Ectodermal cell (in vitro differentiated cells): ENCODE results near the gene RNF149. TPM values are rescaled to one million over a fixed set of nuclear protein-coding genes. Genes with fewer than 3 reads are reported as not detected.
"Not testable (repeated sequence)": the region's sequence is repeated elsewhere in the genome, so short reads cannot be mapped to it uniquely, and the experiment has no call there.

Experiments used
- H3K27ac ChIP-seq: 2 replicates; pipeline ENCODE4 v1.7.0; 2013; ENCODE audit warnings: mild to moderate bottlenecking, low read depth, low read length; ENCODE audit not compliant: insufficient read depth, poor library complexity, severe bottlenecking
- H3K27me3 ChIP-seq: 2 replicates; pipeline ENCODE4 v1.7.0; 2013; ENCODE audit warnings: mild to moderate bottlenecking, low read length; ENCODE audit not compliant: insufficient read depth, control insufficient read depth, poor library complexity, severe bottlenecking
- H3K36me3 ChIP-seq: one replicate; pipeline ENCODE4 v1.7.0; 2013; ENCODE audit warnings: low read length; ENCODE audit not compliant: control insufficient read depth, insufficient read depth
- H3K4me1 ChIP-seq: one replicate; pipeline ENCODE4 v1.7.0; 2013; ENCODE audit warnings: low read length; ENCODE audit not compliant: control insufficient read depth, insufficient read depth
- H3K4me3 ChIP-seq: 2 replicates; pipeline ENCODE4 v1.7.0; 2013; ENCODE audit warnings: low read depth, low read length, control low read depth; ENCODE audit not compliant: insufficient read depth
- H3K9me3 ChIP-seq: 2 replicates; pipeline ENCODE4 v1.7.0; 2013; ENCODE audit warnings: mild to moderate bottlenecking, low read length, moderate library complexity; ENCODE audit not compliant: control insufficient read depth
- WGBS, 2 experiments: methylation state at CpG; one replicate each; pipeline ENCODE4 v1.1.7; 2013; ENCODE audit warnings: missing lambda C conversion rate in 2 of 2; 5-methylcytosine and 5-hydroxymethylcytosine counted together
- polyA plus RNA-seq, 4 experiments: library from polyadenylated mRNA; stranded (reverse); fragments of 50-300 nt; gene quantifications; one replicate each; pipeline ENCODE4 v1.2.3, GENCODE V29; 2013

The RNF149 gene, protein sequence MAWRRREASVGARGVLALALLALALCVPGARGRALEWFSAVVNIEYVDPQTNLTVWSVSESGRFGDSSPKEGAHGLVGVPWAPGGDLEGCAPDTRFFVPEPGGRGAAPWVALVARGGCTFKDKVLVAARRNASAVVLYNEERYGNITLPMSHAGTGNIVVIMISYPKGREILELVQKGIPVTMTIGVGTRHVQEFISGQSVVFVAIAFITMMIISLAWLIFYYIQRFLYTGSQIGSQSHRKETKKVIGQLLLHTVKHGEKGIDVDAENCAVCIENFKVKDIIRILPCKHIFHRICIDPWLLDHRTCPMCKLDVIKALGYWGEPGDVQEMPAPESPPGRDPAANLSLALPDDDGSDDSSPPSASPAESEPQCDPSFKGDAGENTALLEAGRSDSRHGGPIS
- polyA plus RNA-seq (2013, experiment 1 of 4): 23.9 TPM
- polyA plus RNA-seq (2013, experiment 2 of 4): 26.6 TPM
- polyA plus RNA-seq (2013, experiment 3 of 4): 28.2 TPM
- polyA plus RNA-seq (2013, experiment 4 of 4): 24.9 TPM

DNA sequence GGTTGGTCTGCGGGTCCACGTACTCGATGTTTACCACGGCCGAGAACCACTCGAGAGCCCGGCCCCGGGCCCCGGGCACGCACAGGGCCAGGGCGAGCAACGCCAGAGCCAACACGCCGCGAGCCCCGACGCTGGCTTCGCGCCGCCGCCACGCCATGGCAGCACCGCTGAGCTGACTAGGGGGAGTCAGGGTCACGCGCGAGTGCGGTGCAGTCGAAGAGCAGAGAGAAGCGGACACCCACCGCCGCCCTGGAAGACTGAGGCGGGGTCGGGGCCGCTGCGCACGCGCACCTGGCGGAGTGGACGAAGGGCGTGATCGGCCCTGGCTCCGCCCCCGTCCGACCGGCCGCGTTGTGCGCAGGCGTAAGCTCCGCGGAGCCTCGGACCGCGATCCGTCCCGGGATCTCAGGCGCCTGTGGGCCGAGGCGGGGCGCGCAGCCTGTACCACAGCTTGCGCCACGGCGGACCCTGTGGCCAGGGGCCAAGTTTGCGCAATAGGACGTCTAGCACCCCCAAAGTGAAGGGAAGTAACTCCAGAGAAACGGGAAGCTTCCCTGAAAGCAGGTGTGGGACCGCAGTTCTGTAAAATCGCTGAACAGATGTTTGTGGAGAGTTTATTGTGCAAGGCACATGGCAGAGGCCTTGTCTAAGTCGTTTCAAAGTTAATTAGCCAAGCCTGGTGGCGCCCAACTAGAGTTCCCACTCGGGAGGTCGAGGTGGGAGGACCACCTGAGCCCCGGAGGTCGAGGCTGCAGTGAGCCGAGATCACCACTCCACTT is at the start of gene RNF149:
Gene RNF149 (minus strand): TSS at position 270 of the 779 bp plus-strand sequence. CDS start 113 bp downstream, at position 157.
- H3K27me3 ChIP-seq: peaks cover 12% of the 10 kb centered on the region
- H3K4me3 ChIP-seq: peak within 1 kb of the TSS; percentile 85
- H3K4me1 ChIP-seq: no peaks in the 10 kb centered on the region
- no peaks in the 10 kb centered on the region for H3K9me3 ChIP-seq
- no peak within 1 kb of the TSS for H3K27ac ChIP-seq
- no peaks in the 10 kb centered on the region for H3K36me3 ChIP-seq
- 9 to 10% methylated on average over 76 of the region's 76 CpGs for WGBS, 2 experiments

DNA sequence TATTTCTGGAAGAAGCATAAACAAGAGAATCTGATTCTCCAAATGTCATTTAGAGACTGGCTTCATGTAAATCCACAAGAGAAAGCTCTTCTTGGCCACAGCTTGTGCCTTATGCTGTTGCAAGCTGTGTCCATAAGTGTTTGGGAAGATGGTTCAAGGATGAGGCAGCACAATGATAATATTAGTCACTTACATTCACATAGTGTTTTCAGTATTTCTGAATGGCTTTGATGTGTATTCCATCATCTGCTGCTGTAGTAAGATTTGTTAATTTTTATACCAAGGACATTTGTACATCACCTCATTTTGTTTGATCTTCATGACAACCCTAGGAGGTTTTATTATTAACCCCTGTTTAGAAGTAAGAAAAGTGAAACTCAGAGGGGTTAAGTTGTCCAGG is 48.9 kb upstream of the RNF149 start:
- Histone ChIP-seq H3K4me1 (peaks cover 6% of the 10 kb centered on the region), H3K27ac (no peak overlapping the region), H3K36me3 (no peaks in the 10 kb centered on the region), H3K27me3 (no peaks in the 10 kb centered on the region), H3K9me3 (no peaks in the 10 kb centered on the region), H3K4me3 (no peak overlapping the region)

DNA sequence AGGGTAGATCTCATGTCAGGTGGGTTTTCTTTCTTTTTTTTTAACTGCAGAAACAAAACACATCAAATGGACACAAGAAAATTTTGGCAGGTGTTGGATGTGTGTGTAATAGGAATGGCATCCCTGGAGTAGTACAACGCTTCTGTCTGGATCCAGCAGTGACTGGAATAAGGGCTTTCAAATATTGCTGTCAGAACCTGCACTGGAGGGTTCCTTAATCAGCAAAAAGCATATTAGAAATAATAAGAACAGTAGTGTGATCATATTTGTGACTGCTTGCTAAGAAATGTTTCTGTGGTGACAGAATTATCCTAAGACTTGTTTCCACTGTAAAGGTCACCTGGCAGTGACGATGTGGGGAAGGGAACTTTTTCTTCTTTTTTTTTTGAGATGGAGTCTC is 48.0 kb upstream of the RNF149 start:
- Histone ChIP-seq H3K27ac (no peak overlapping the region), H3K27me3 (no peaks in the 10 kb centered on the region), H3K36me3 (no peaks in the 10 kb centered on the region), H3K4me1 (no peaks in the 10 kb centered on the region), H3K9me3 (no peaks in the 10 kb centered on the region), H3K4me3 (no peak overlapping the region)
- 88 to 95% methylated on average over 2 of the region's 2 CpGs for WGBS, 2 experiments

DNA sequence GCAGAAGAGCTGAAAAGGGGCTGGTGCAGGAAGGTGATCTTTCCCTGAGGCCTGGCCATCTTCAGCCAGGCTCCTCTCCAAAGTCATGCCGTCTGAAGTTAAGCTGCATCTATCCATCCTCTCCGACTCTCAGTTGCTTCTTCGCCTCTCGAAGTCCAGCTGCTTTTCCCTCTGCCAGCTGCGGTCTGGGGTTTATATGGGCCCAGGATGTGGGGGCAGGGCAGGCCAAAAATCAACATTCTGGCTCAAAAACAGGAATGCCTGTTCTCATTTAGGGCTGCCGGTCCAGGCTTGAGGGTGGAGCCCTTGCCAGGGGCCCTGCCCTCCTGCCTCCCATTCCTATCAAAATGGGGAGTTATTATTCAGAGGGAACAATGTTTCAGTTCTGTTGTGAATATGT is 47.6 kb upstream of the RNF149 start:
- WGBS, 2 experiments: 89 to 92% methylated on average over 6 of the region's 6 CpGs
- H3K27me3 ChIP-seq: no peaks in the 10 kb centered on the region
- no peaks in the 10 kb centered on the region for H3K9me3 ChIP-seq
- H3K36me3 ChIP-seq: no peaks in the 10 kb centered on the region
- no peaks in the 10 kb centered on the region for H3K4me1 ChIP-seq
- no peak overlapping the region for H3K27ac ChIP-seq
- H3K4me3 ChIP-seq: no peak overlapping the region

DNA sequence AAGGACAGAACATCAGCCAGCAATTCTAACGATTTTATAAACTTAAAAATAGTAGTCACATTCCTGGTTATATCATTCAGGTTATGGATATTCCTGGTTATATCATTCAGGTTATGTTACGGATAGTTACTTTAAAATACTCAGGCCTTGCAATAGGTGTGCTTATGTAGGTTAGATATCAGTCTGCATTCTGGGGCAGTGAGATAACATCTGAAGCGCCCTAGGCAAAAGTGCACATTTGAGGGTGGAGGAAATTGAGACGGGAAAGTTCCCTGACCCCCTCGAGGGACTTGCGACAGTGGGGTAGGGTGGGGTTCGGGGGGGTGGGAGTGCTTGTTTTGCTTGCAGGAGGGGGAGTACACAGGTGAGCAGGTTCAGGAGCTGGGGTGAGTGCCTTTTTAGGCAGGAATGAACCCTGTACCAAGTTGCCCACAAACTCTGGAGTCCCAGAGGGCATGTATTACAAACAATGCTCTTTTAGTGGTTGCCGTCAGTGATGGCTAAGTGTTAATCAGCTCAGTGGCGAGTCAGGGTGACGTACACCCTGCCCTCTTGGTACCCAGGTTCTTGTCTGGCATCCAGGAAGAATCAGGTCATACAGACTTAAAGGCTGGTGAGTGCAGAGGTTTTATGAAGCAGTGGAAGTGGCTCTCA is 47.0 kb upstream of the RNF149 start:
- Histone ChIP-seq H3K27me3 (no peaks in the 10 kb centered on the region), H3K9me3 (no peaks in the 10 kb centered on the region), H3K36me3 (no peaks in the 10 kb centered on the region), H3K4me1 (no peaks in the 10 kb centered on the region), H3K27ac (no peak overlapping the region), H3K4me3 (no peak overlapping the region)
- 93 to 94% methylated on average over 9 to 10 of the region's 10 CpGs for WGBS, 2 experiments

DNA sequence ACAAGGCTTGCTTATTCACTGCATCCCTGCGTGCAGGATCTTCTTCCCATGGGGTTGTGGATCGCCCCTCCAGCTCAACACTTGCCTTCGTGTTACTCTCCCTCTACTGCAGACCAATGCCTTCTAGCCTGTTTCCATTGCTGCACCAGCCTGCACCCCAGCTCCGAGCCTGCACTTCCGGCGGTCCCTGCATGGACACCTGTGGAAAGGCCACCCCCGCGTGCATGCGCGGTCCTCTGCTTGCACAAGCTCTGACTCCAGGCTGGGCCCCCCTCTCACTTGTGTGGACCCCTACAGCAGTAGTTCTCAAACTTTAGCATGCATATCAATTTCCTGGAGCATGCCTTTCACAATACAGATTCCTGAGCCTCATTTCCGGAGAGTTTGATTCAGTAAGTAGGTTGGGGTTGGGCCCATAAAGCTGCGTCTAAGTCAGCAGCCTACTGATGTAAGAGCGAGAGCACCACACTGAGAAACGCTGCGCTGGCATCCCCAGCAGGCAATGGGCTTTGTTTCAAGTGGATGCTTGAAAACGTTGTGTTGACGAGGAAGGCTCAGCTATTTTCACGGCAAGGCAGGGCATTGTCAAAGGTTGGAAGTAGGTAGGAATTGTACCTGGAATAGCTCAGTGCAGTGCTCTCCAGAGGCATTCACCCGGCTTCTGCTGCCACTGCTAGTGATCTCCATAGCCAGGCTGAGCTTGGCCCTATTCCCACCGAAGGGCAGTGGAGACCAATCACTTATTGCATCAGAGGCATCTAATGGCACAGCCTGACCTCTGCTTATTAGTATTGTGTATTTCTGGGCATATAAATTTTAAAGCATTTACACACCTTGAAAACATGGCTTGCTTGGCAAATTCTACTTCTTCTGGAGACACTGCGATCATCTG is 46.2 kb upstream of the RNF149 start:
- no peaks in the 10 kb centered on the region for H3K4me1 ChIP-seq
- H3K36me3 ChIP-seq: no peaks in the 10 kb centered on the region
- H3K27me3 ChIP-seq: no peaks in the 10 kb centered on the region
- no peaks in the 10 kb centered on the region for H3K9me3 ChIP-seq
- WGBS, 2 experiments: 88 to 90% methylated on average over 21 of the region's 21 CpGs
- no peak overlapping the region for H3K4me3 ChIP-seq
- no peak overlapping the region for H3K27ac ChIP-seq

DNA sequence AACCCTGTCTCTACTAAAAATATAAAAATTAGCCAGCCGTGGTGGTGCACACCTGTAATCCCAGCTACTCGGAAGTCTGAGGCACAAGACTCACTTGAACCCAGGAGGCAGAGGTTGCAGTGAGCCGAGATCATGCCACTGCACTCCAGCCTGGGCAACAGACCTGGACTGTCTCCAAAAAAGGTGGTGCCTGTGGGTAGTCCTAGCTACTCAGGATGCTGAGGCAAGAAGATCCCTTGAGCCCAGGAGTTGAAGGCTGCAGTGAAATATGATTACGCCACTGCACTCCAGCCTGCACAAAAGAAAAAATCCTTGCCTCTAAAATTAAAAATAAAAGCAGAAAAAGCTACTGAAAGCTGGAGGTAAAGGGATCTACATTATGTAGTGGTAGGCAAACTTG is 44.1 kb upstream of the RNF149 start:
- H3K4me3 ChIP-seq, H3K36me3 ChIP-seq: not testable (repeated sequence)

DNA sequence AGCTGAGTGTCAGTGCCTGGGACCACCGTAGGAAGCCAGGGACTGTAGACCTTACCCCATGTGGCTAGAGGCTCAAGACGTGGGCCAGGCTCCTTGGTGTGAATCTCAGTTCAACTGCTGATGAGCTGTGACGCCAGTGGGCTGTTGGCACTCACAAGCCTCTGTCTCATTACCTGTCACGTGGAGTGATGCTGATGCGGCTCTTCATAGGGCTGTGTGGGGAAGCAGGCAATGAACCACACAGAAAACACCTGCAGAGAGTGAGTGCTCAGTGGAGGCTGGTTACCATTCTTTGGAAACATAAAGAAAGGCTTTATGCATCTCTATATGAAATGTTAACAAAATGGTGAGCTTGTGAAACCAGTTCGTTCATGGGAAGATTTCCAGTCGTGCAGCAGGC is 42.7 kb upstream of the RNF149 start:
- Histone ChIP-seq H3K4me3 (no peak overlapping the region), H3K27me3 (no peaks in the 10 kb centered on the region), H3K4me1 (no peaks in the 10 kb centered on the region), H3K27ac (no peak overlapping the region), H3K36me3 (no peaks in the 10 kb centered on the region), H3K9me3 (no peaks in the 10 kb centered on the region)
- 88 to 89% methylated on average over 7 of the region's 7 CpGs for WGBS, 2 experiments

More for the DNA sequence above, 44.1 kb upstream of the RNF149 start:
- H3K27ac ChIP-seq, H3K27me3 ChIP-seq, H3K4me1 ChIP-seq, H3K9me3 ChIP-seq: not testable (repeated sequence)
- WGBS, 2 experiments: 90 to 91% methylated on average over 4 of the region's 4 CpGs

DNA sequence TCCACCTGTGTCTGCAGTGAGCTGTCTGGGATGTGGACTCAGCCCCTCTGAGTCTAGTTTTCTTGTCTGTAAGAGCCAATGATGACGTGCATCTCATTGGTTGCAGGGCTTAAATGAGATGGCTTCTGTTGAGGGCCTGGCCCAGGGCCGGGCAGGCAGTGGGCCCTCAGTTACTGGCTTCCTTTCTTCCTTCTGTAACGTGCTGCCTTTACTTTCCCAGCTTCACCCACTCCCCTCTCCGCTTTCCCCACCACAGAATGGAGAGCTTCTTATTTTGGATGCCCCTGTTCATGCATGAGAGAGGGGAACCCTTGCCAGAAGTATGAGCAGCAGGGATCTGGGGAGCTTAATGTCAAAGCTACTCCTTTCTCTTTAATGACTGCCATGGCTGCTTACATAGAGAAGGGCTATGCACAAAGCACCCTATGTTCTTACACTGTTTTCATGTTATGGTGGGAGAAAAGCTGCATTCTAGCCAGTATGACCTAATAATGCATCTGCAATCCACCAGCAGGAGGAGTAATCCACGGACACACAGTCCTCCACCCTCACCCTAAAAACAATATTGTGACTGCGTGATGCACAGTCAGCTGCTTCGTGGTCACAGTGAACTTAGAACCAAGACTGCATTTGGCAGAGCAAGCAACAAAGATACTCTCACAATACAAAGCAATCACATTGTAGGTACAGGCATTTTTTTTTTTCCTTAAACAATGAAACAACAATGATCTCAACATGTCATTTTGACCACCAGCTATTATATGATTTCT is 41.6 kb upstream of the RNF149 start:
- Histone ChIP-seq H3K27me3 (no peaks in the 10 kb centered on the region), H3K9me3 (no peaks in the 10 kb centered on the region), H3K36me3 (no peaks in the 10 kb centered on the region), H3K27ac (no peak overlapping the region), H3K4me3 (no peak overlapping the region), H3K4me1 (no peaks in the 10 kb centered on the region)
- WGBS, 2 experiments: 84 to 89% methylated on average over 7 of the region's 7 CpGs
